ENCODE results near the gene IZUMO1.

DNA sequence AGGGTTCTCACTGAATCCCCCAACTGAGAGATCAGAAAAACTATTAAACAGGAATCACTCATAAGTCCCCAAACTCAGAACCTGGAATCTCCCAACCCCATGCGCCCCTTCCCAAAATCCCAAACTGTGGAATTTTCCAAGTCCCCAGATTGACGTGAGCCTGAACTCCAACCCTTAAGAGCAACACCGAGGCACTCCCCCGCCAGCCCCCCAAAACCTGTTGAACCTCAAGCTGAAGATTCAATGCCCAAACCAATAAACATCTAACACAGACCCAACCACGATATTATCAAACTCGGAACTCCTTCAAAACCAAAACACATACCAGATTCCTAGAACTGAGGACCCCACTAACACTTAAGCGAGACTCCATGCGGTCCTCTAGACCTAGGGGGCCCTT lies 599 bp downstream of the IZUMO1 start:
- TF ChIP-seq, protein P1, sequence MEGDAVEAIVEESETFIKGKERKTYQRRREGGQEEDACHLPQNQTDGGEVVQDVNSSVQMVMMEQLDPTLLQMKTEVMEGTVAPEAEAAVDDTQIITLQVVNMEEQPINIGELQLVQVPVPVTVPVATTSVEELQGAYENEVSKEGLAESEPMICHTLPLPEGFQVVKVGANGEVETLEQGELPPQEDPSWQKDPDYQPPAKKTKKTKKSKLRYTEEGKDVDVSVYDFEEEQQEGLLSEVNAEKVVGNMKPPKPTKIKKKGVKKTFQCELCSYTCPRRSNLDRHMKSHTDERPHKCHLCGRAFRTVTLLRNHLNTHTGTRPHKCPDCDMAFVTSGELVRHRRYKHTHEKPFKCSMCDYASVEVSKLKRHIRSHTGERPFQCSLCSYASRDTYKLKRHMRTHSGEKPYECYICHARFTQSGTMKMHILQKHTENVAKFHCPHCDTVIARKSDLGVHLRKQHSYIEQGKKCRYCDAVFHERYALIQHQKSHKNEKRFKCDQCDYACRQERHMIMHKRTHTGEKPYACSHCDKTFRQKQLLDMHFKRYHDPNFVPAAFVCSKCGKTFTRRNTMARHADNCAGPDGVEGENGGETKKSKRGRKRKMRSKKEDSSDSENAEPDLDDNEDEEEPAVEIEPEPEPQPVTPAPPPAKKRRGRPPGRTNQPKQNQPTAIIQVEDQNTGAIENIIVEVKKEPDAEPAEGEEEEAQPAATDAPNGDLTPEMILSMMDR (conservative IDR thresholded peaks at IDR 0.05; ENCODE audit: low read depth, low read length) = no peak
- TF ChIP-seq EZH2 (IDR thresholded peaks at IDR 0.05; ENCODE audit: borderline replicate concordance, low read depth, low read length, poor library complexity, severe bottlenecking) = no peak
